Measurements from ENCODE around the gene NIPAL3. TPM values are rescaled to one million over a fixed set of nuclear protein-coding genes. Genes with fewer than 3 reads are reported as not detected.

The NIPAL3 gene
- total RNA-seq, 1 donor from 2014 or later, result 13.1 TPM

DNA sequence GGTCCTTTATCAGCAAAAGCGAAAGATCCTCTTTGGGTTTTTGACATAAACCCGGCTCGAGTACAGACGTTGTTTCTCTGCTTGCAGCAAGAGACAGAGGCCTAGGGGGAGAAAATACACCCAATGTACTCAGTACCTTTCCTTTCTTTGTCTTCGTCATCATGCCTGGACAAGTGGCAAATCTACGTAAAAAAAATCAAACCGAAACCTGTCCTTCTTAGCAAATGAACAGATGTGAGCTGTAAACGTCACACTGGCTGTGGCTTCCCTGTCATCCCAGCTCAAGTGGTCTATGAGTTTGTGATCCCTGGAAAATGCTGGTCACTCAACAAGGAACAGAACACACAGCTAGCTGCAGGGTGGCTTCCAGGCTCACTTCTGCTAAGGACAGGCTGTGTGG, 41.9 kb upstream of the NIPAL3 start:
- Mint-ChIP-seq H3K36me3 (ENCODE audit: insufficient read depth) (peaks cover 2% of the 10 kb centered on the region), H3K4me1 (ENCODE audit: low read depth) (peaks cover 32% of the 10 kb centered on the region), H3K27ac (peak overlapping the region; percentile 94), H3K27me3 (no peaks in the 10 kb centered on the region), H3K9me3 (ENCODE audit: low read depth) (no peaks in the 10 kb centered on the region), H3K4me3 (ENCODE audit: low read depth) (no peak overlapping the region)
- no peak for DNase-seq (ENCODE audit: low spot score, unreplicated experiment)
- TF ChIP-seq, protein P1, sequence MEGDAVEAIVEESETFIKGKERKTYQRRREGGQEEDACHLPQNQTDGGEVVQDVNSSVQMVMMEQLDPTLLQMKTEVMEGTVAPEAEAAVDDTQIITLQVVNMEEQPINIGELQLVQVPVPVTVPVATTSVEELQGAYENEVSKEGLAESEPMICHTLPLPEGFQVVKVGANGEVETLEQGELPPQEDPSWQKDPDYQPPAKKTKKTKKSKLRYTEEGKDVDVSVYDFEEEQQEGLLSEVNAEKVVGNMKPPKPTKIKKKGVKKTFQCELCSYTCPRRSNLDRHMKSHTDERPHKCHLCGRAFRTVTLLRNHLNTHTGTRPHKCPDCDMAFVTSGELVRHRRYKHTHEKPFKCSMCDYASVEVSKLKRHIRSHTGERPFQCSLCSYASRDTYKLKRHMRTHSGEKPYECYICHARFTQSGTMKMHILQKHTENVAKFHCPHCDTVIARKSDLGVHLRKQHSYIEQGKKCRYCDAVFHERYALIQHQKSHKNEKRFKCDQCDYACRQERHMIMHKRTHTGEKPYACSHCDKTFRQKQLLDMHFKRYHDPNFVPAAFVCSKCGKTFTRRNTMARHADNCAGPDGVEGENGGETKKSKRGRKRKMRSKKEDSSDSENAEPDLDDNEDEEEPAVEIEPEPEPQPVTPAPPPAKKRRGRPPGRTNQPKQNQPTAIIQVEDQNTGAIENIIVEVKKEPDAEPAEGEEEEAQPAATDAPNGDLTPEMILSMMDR (IDR thresholded peaks at IDR 0.05; ENCODE audit: unreplicated experiment), result no peak

DNA sequence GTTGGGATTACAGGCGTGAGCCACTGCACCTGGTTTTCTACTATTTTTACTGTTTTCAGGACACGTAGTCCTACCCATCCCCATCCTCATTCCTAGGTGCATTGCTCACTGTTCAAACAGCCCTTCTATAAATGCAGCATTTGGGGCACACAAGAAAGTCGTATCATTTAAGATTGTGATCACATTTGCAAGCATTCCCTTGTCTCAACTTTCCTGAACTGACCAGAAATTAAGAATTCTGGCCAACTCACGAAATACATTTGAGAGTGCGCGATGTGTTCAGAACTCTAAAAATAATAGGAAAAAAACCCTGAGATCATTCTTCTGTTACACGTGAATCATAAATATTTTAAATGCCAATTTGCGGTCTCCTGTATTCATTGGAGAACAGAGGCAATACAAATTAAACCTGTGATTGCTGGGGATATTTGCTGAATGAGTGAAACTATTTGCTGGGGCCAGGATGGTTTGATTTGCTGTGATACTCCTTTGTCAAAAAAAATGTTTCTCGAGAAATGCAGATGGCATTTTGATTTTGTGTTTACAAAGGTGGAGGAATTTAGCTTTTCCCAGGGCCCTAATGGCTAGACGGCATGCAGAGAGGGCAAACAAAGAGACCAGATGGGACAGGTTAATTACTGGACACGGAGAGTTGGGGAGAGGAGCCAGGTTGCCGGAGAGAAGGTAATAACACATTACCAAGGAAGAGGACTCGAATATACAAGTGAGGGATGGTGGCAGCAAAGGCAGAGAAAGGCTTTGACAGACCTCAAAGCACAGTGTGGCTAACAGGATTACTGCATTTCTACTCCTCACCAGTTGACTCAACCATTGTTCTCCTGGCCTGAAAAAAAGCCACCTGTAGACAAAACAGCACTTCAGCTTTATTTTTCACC, 40.5 kb upstream of the NIPAL3 start:
- peak overlapping the region; percentile 94 for H3K27ac Mint-ChIP-seq
- DNase-seq (ENCODE audit: low spot score, unreplicated experiment), result no peak
- H3K4me3 Mint-ChIP-seq (ENCODE audit: low read depth), result peak overlapping the region; percentile 28
- no peaks in the 10 kb centered on the region for H3K9me3 Mint-ChIP-seq (ENCODE audit: low read depth)
- H3K36me3 Mint-ChIP-seq (ENCODE audit: insufficient read depth), result peaks cover 8% of the 10 kb centered on the region
- TF ChIP-seq, protein P1 (IDR thresholded peaks at IDR 0.05; ENCODE audit: unreplicated experiment), result no peak
- peaks cover 46% of the 10 kb centered on the region for H3K4me1 Mint-ChIP-seq (ENCODE audit: low read depth)
- no peaks in the 10 kb centered on the region for H3K27me3 Mint-ChIP-seq

DNA sequence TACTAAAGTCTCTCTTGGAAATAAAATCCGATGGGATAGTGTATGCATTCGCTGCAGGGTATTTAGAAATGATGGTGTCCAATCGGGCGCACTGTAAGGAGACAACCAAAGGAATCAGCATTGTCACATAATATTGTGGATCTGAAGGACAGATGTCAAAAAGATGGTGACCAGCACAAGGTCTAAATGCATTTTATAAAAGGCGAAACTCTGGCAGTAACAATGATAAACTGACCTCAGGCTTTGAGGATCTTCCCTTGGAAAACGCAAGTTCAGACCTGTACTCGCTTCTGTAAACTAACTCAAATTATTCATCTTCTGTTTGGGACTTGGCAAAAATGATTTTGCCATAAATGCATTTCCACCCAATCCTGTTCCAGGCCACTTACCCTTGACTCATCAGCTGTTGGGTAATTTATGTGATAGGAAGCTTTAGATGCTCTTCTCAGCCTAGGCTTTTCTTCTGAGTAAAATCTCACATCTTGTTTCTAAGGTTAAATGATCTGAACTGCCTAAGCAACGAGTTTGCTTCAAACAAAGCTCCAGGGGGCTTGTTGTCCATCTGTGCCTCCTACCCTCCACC, 35.8 kb upstream of the NIPAL3 start:
- H3K9me3 Mint-ChIP-seq (ENCODE audit: low read depth), result no peaks in the 10 kb centered on the region
- H3K27me3 Mint-ChIP-seq, result no peaks in the 10 kb centered on the region
- H3K36me3 Mint-ChIP-seq (ENCODE audit: insufficient read depth), result peaks cover 25% of the 10 kb centered on the region
- TF ChIP-seq, protein P1 (IDR thresholded peaks at IDR 0.05; ENCODE audit: unreplicated experiment), result no peak
- H3K4me1 Mint-ChIP-seq (ENCODE audit: low read depth), result peaks cover 42% of the 10 kb centered on the region
- no peak overlapping the region for H3K4me3 Mint-ChIP-seq (ENCODE audit: low read depth)
- no peak for DNase-seq (ENCODE audit: low spot score, unreplicated experiment)
- peak overlapping the region; percentile 86 for H3K27ac Mint-ChIP-seq

DNA sequence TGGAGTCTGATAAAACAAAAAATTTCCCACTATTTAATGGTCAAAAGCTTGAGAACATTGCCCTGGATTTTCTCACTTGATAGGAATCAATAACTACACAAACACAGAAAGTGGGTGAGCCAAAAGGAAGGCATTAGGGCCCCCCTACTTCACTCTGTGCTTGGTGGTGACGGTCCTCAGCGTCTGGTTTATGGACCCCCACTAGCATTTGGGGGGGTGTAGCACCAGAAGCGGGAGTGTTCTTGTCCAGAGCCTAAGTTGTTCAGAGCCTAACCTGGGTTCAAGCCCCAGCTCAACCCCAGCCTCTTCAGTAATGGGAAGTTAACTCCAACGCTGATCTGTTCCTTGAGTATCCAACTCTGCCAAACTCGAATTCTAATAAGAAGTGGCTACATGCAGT, 35.1 kb upstream of the NIPAL3 start:
- peak; percentile 3 for DNase-seq (ENCODE audit: low spot score, unreplicated experiment)
- H3K9me3 Mint-ChIP-seq (ENCODE audit: low read depth), result no peaks in the 10 kb centered on the region
- H3K27ac Mint-ChIP-seq, result peak overlapping the region; percentile 86
- H3K4me3 Mint-ChIP-seq (ENCODE audit: low read depth), result no peak overlapping the region
- H3K36me3 Mint-ChIP-seq (ENCODE audit: insufficient read depth), result peaks cover 25% of the 10 kb centered on the region
- H3K4me1 Mint-ChIP-seq (ENCODE audit: low read depth), result peaks cover 35% of the 10 kb centered on the region
- TF ChIP-seq, protein P1 (IDR thresholded peaks at IDR 0.05; ENCODE audit: unreplicated experiment), result no peak
- H3K27me3 Mint-ChIP-seq, result no peaks in the 10 kb centered on the region

DNA sequence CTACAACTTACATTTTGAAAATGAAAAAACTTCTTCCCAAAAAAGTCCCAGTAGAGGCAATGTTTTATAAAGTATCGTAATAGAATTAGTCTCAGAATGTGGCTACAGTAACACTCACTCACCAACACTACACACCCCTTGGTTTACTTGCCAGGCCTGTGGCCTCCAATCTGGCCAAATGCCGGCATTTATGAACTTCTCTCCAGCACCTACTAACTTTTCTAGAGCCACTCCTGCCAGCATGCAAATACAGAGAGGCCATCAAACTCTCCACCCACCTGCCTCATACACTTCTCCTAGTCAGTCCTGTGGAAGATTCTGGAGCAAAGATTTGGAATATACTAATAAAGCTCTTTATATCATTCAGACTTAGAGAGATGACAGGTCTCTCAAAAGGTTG, 34.3 kb upstream of the NIPAL3 start:
- Mint-ChIP-seq H3K27me3 (no peaks in the 10 kb centered on the region), H3K36me3 (ENCODE audit: insufficient read depth) (peaks cover 26% of the 10 kb centered on the region), H3K27ac (peak overlapping the region; percentile 42), H3K4me3 (ENCODE audit: low read depth) (no peak overlapping the region), H3K4me1 (ENCODE audit: low read depth) (peaks cover 29% of the 10 kb centered on the region), H3K9me3 (ENCODE audit: low read depth) (no peaks in the 10 kb centered on the region)
- TF ChIP-seq, protein P1 (IDR thresholded peaks at IDR 0.05; ENCODE audit: unreplicated experiment), result no peak
- DNase-seq (ENCODE audit: low spot score, unreplicated experiment), result no peak
